ENCODE measurements around the gene NLGN1. TPM values are rescaled to one million over a fixed set of nuclear protein-coding genes. Genes with fewer than 3 reads are reported as not detected.

The NLGN1 gene
- total RNA-seq, 2 donors from 2014 or later = not detected

GRCh38 chr3:173976281-173976680 is 578.7 kb downstream of the NLGN1 start:
- Mint-ChIP-seq H3K4me1 (no peaks in the 10 kb centered on the region), H3K36me3 (ENCODE audit: low read depth) (no peaks in the 10 kb centered on the region), H3K4me3 (no peak overlapping the region), H3K9me3 (peaks cover under 1% of the 10 kb centered on the region), H3K27ac (no peak overlapping the region), H3K27me3 (no peaks in the 10 kb centered on the region)
- ATAC-seq (replicated peaks) = no peak

- H3K4me3 Mint-ChIP-seq = no peak overlapping the region
- no peak overlapping the region for H3K27ac Mint-ChIP-seq
- no peak for ATAC-seq (replicated peaks)
- H3K27me3 Mint-ChIP-seq = no peaks in the 10 kb centered on the region
- no peaks in the 10 kb centered on the region for H3K9me3 Mint-ChIP-seq
- no peaks in the 10 kb centered on the region for H3K4me1 Mint-ChIP-seq
- no peaks in the 10 kb centered on the region for H3K36me3 Mint-ChIP-seq (ENCODE audit: low read depth)
Measured at GRCh38 chr3:173977747-173978146, 580.2 kb downstream of the NLGN1 start.

GRCh38 chr3:173983343-173983742 is 585.8 kb downstream of the NLGN1 start:
- Mint-ChIP-seq H3K36me3 (ENCODE audit: low read depth) (no peaks in the 10 kb centered on the region), H3K9me3 (peaks cover 4% of the 10 kb centered on the region), H3K4me1 (no peaks in the 10 kb centered on the region), H3K4me3 (no peak overlapping the region), H3K27ac (no peak overlapping the region), H3K27me3 (no peaks in the 10 kb centered on the region)
- no peak for ATAC-seq (replicated peaks)

GRCh38 chr3:173986861-173987410 is 589.4 kb downstream of the NLGN1 start:
- Mint-ChIP-seq H3K4me3 (no peak overlapping the region), H3K36me3 (ENCODE audit: low read depth) (no peaks in the 10 kb centered on the region), H3K9me3 (peaks cover 4% of the 10 kb centered on the region), H3K27ac (no peak overlapping the region), H3K4me1 (no peaks in the 10 kb centered on the region), H3K27me3 (no peaks in the 10 kb centered on the region)
- ATAC-seq (replicated peaks) = no peak

- peaks cover 4% of the 10 kb centered on the region for H3K9me3 Mint-ChIP-seq
- no peak overlapping the region for H3K4me3 Mint-ChIP-seq
- H3K36me3 Mint-ChIP-seq (ENCODE audit: low read depth) = no peaks in the 10 kb centered on the region
- ATAC-seq (replicated peaks) = no peak
- no peaks in the 10 kb centered on the region for H3K27me3 Mint-ChIP-seq
- no peak overlapping the region for H3K27ac Mint-ChIP-seq
- H3K4me1 Mint-ChIP-seq = no peaks in the 10 kb centered on the region
Measured at GRCh38 chr3:173988909-173989308, 591.4 kb downstream of the NLGN1 start.

DNA sequence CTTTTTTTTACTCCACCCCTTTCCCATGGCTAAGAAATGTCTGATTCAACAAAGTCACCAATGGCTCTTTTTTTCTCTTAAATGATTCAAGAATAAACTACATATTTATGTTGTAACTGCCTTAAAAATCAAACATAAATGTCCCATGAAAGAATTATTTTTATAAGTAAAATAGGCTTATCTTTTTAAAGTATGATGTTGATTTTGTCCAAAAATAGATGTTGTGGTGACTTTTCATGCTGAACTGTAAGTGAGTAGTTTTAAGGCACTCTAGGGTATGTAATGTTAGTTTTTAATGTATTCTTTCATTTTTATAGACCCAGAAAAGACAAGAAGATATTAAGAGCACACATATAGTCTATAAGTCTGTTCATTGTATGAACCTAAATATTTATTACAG is 594.9 kb downstream of the NLGN1 start:
- Mint-ChIP-seq H3K4me3 (no peak overlapping the region), H3K9me3 (no peaks in the 10 kb centered on the region), H3K4me1 (no peaks in the 10 kb centered on the region), H3K27ac (no peak overlapping the region), H3K36me3 (ENCODE audit: low read depth) (no peaks in the 10 kb centered on the region), H3K27me3 (no peaks in the 10 kb centered on the region)
- ATAC-seq (replicated peaks) = no peak

GRCh38 chr3:173993299-173993698 is 595.8 kb downstream of the NLGN1 start:
- Mint-ChIP-seq H3K27me3 (no peaks in the 10 kb centered on the region), H3K9me3 (no peaks in the 10 kb centered on the region), H3K4me3 (no peak overlapping the region), H3K27ac (no peak overlapping the region), H3K36me3 (ENCODE audit: low read depth) (no peaks in the 10 kb centered on the region), H3K4me1 (no peaks in the 10 kb centered on the region)
- ATAC-seq (replicated peaks) = no peak

GRCh38 chr3:174000675-174001074 is 603.1 kb downstream of the NLGN1 start:
- Mint-ChIP-seq H3K9me3 (no peaks in the 10 kb centered on the region), H3K4me1 (no peaks in the 10 kb centered on the region), H3K27ac (no peak overlapping the region), H3K4me3 (no peak overlapping the region), H3K36me3 (ENCODE audit: low read depth) (no peaks in the 10 kb centered on the region), H3K27me3 (no peaks in the 10 kb centered on the region)
- no peak for ATAC-seq (replicated peaks)

- no peak overlapping the region for H3K4me3 Mint-ChIP-seq
Measured at GRCh38 chr3:174002543-174002942, 605.0 kb downstream of the NLGN1 start.

GRCh38 chr3:174010907-174011306 is 613.4 kb downstream of the NLGN1 start:
- no peak overlapping the region for H3K4me3 Mint-ChIP-seq
- H3K36me3 Mint-ChIP-seq (ENCODE audit: low read depth) = no peaks in the 10 kb centered on the region
- no peaks in the 10 kb centered on the region for H3K4me1 Mint-ChIP-seq
- H3K27me3 Mint-ChIP-seq = no peaks in the 10 kb centered on the region
- H3K9me3 Mint-ChIP-seq = peaks cover 11% of the 10 kb centered on the region
- no peak overlapping the region for H3K27ac Mint-ChIP-seq
- ATAC-seq (replicated peaks) = no peak

More at GRCh38 chr3:174002543-174002942, 605.0 kb downstream of the NLGN1 start:
- Mint-ChIP-seq H3K27me3 (no peaks in the 10 kb centered on the region), H3K36me3 (ENCODE audit: low read depth) (no peaks in the 10 kb centered on the region), H3K4me1 (no peaks in the 10 kb centered on the region), H3K9me3 (peaks cover 7% of the 10 kb centered on the region), H3K27ac (no peak overlapping the region)
- no peak for ATAC-seq (replicated peaks)

DNA sequence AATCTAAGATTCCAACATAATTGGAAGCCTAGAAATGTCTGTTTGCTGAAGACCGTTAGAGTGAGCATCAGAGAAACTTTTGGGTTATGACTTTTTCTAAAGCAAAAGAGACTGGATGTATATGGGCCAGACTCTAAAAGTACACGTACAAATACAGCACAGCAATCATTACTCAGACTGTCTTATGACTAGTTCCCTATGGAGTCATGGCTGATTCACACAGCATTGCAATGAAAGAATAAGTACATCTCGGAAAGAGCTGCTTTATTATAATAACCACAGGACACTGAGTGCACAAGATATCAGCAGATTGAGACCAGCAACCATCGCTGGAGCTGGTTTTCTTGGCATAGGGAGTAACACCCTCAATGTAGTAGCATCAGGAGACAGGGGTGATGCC is 618.6 kb downstream of the NLGN1 start:
- peaks cover 12% of the 10 kb centered on the region for H3K9me3 Mint-ChIP-seq
- ATAC-seq (replicated peaks) = no peak
- no peak overlapping the region for H3K27ac Mint-ChIP-seq
- H3K36me3 Mint-ChIP-seq (ENCODE audit: low read depth) = no peaks in the 10 kb centered on the region
- H3K4me1 Mint-ChIP-seq = no peaks in the 10 kb centered on the region
- H3K27me3 Mint-ChIP-seq = no peaks in the 10 kb centered on the region
- no peak overlapping the region for H3K4me3 Mint-ChIP-seq

- Mint-ChIP-seq H3K27me3 (no peaks in the 10 kb centered on the region), H3K27ac (no peak overlapping the region), H3K36me3 (ENCODE audit: low read depth) (no peaks in the 10 kb centered on the region), H3K9me3 (peaks cover 9% of the 10 kb centered on the region), H3K4me1 (no peaks in the 10 kb centered on the region), H3K4me3 (no peak overlapping the region)
- ATAC-seq (replicated peaks) = no peak
Measured at GRCh38 chr3:174020156-174020555, 622.6 kb downstream of the NLGN1 start.

DNA sequence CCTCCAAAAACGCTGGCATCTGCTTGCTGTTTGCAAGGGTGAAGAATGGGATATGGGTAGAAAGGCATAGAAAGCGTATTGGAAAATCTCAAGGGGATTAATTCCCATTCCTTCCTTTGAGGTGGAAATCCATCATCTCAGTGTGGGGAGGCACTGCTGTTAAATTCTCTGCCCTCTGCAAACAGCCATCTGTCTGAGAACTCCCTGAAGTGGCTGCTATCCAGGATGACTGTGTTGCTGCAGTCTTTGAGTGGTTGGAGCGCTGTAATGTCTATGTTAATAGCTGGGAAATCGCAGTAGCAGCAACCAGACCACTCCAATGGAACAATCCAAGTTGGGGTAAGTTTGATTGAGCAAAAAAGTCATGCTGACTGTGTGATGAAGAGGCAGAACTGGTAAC is 625.9 kb downstream of the NLGN1 start:
- H3K4me1 Mint-ChIP-seq = no peaks in the 10 kb centered on the region
- no peaks in the 10 kb centered on the region for H3K27me3 Mint-ChIP-seq
- no peak overlapping the region for H3K27ac Mint-ChIP-seq
- ATAC-seq (replicated peaks) = no peak
- H3K36me3 Mint-ChIP-seq (ENCODE audit: low read depth) = no peaks in the 10 kb centered on the region
- H3K9me3 Mint-ChIP-seq = peaks cover 9% of the 10 kb centered on the region
- no peak overlapping the region for H3K4me3 Mint-ChIP-seq

- Mint-ChIP-seq H3K9me3 (peaks cover 20% of the 10 kb centered on the region), H3K36me3 (ENCODE audit: low read depth) (no peaks in the 10 kb centered on the region), H3K27ac (no peak overlapping the region), H3K4me3 (no peak overlapping the region), H3K4me1 (no peaks in the 10 kb centered on the region), H3K27me3 (no peaks in the 10 kb centered on the region)
- no peak for ATAC-seq (replicated peaks)
Measured at GRCh38 chr3:174028673-174029072, 631.1 kb downstream of the NLGN1 start.

DNA sequence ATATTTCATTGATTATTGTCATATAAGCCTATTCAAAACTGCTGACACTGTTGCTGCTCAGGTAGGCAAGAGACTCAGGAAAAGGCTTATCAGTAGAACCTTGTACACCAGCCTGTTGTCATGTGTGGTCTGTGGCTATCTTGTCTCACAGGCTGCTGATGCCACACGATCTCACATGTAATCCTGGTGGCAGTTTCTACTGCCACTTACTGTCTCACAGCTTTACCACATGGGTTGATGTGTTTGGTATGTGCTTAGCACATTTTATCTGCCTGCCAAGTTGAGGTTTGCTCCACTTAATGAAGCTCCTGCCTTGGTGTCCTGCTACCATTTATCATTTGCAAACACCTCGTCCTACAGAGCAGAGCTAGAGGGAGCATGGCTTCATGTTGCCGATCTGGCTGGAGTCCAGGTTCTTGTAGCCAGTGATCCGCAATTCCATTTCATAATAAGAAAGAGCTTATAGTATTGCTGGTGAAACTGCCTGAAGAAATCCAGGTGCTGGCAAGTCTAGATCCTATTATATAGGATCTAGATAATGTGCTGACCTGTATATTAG is 637.9 kb downstream of the NLGN1 start:
- no peak overlapping the region for H3K4me3 Mint-ChIP-seq
- H3K36me3 Mint-ChIP-seq (ENCODE audit: low read depth) = no peaks in the 10 kb centered on the region
- peaks cover 3% of the 10 kb centered on the region for H3K9me3 Mint-ChIP-seq
- no peak for ATAC-seq (replicated peaks)
- no peak overlapping the region for H3K27ac Mint-ChIP-seq
- no peaks in the 10 kb centered on the region for H3K27me3 Mint-ChIP-seq
- no peaks in the 10 kb centered on the region for H3K4me1 Mint-ChIP-seq

DNA sequence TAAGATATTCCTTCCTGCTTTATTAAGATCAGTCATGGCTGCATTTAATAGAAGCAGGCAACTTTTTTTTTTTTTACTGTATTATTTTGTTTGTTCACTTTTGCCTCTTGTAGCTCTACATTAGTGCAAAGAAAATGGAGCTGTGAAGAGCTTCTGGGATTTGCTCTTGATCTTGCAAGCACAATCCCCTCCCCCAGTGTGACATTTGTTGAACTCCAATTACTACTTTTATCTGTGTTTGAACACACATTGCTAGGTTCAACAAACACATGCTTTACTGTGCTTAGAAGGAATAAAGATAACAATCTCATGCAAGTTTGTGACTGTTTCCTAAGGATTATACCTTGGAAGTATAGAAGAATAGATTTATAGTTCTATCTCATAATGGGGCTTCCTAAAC is 648.8 kb downstream of the NLGN1 start:
- H3K36me3 Mint-ChIP-seq (ENCODE audit: low read depth) = no peaks in the 10 kb centered on the region
- no peaks in the 10 kb centered on the region for H3K27me3 Mint-ChIP-seq
- no peak for ATAC-seq (replicated peaks)
- no peak overlapping the region for H3K27ac Mint-ChIP-seq
- peaks cover 9% of the 10 kb centered on the region for H3K9me3 Mint-ChIP-seq
- no peak overlapping the region for H3K4me3 Mint-ChIP-seq
- no peaks in the 10 kb centered on the region for H3K4me1 Mint-ChIP-seq

Data from activated T-helper 17 cell treated with anti-CD3 and anti-CD28 coated beads, Interleukin-2, amount 50 U/mL, for 72 hours (primary cell).